ENCODE data around the gene KCNJ1. TPM values are rescaled to one million over a fixed set of nuclear protein-coding genes. Genes with fewer than 3 reads are reported as not detected.

Gene KCNJ1
- total RNA-seq, 1 donor, result not detected

GRCh38 chr11:128830290-128831173 lies 36.6 kb downstream of the KCNJ1 start:
- Histone ChIP-seq H3K4me2 (ENCODE audit: insufficient read depth, low read length) (peak overlapping the region; percentile 35), H2AFZ (ENCODE audit: low read length) (peak overlapping the region; percentile 7)

GRCh38 chr11:128828350-128828749 lies 38.7 kb downstream of the KCNJ1 start:
- H4K20me1 ChIP-seq (ENCODE audit: insufficient read depth, low read length), result no peaks in the 10 kb centered on the region
- H3K4me1 ChIP-seq (ENCODE audit: insufficient read depth, low read length), result peaks cover 10% of the 10 kb centered on the region
- no peak overlapping the region for H2AFZ ChIP-seq (ENCODE audit: low read length)
- H3K9me3 ChIP-seq (ENCODE audit: low read depth, low read length), result no peaks in the 10 kb centered on the region
- TF ChIP-seq CTCF (IDR thresholded peaks at IDR 0.05; ENCODE audit: extremely low read depth, low read depth, low read length), result no peak
- H3K36me3 ChIP-seq (ENCODE audit: insufficient read depth, low read length), result no peaks in the 10 kb centered on the region
- no peak overlapping the region for H3K4me3 ChIP-seq (ENCODE audit: insufficient read depth, low read length)
- no peak overlapping the region for H3K4me2 ChIP-seq (ENCODE audit: insufficient read depth, low read length)
- H3K79me2 ChIP-seq (ENCODE audit: insufficient read depth, low read length), result no peaks in the 10 kb centered on the region
- no peak overlapping the region for H3K27ac ChIP-seq (ENCODE audit: low read depth, low read length)
- peak; percentile 82 for DNase-seq (ENCODE audit: insufficient read length, low spot score, missing footprints)
- peaks cover 1% of the 10 kb centered on the region for H3K27me3 ChIP-seq (ENCODE audit: insufficient read depth, low read length)

More at GRCh38 chr11:128830290-128831173, 36.6 kb downstream of the KCNJ1 start:
- Histone ChIP-seq H3K27ac (ENCODE audit: low read depth, low read length) (peak overlapping the region; percentile 23), H3K79me2 (ENCODE audit: insufficient read depth, low read length) (no peaks in the 10 kb centered on the region), H3K9me3 (ENCODE audit: low read depth, low read length) (no peaks in the 10 kb centered on the region), H3K4me3 (ENCODE audit: insufficient read depth, low read length) (no peak overlapping the region), H3K4me1 (ENCODE audit: insufficient read depth, low read length) (peaks cover 10% of the 10 kb centered on the region), H3K36me3 (ENCODE audit: insufficient read depth, low read length) (no peaks in the 10 kb centered on the region), H4K20me1 (ENCODE audit: insufficient read depth, low read length) (no peaks in the 10 kb centered on the region), H3K27me3 (ENCODE audit: insufficient read depth, low read length) (peaks cover 4% of the 10 kb centered on the region)
- DNase-seq (ENCODE audit: insufficient read length, low spot score, missing footprints), result no peak
- TF ChIP-seq CTCF (IDR thresholded peaks at IDR 0.05; ENCODE audit: extremely low read depth, low read depth, low read length), result no peak

GRCh38 chr11:128827191-128827893 lies 39.8 kb downstream of the KCNJ1 start:
- peak; percentile 83 for DNase-seq (ENCODE audit: insufficient read length, low spot score, missing footprints)
- no peak overlapping the region for H3K4me2 ChIP-seq (ENCODE audit: insufficient read depth, low read length)
- H3K9me3 ChIP-seq (ENCODE audit: low read depth, low read length), result no peaks in the 10 kb centered on the region
- H3K79me2 ChIP-seq (ENCODE audit: insufficient read depth, low read length), result no peaks in the 10 kb centered on the region
- H3K4me3 ChIP-seq (ENCODE audit: insufficient read depth, low read length), result no peak overlapping the region
- no peaks in the 10 kb centered on the region for H4K20me1 ChIP-seq (ENCODE audit: insufficient read depth, low read length)
- H3K4me1 ChIP-seq (ENCODE audit: insufficient read depth, low read length), result peaks cover 10% of the 10 kb centered on the region
- no peak for TF ChIP-seq CTCF (IDR thresholded peaks at IDR 0.05; ENCODE audit: extremely low read depth, low read depth, low read length)
- H3K27me3 ChIP-seq (ENCODE audit: insufficient read depth, low read length), result no peaks in the 10 kb centered on the region
- no peak overlapping the region for H3K27ac ChIP-seq (ENCODE audit: low read depth, low read length)
- H2AFZ ChIP-seq (ENCODE audit: low read length), result peak overlapping the region; percentile 72
- H3K36me3 ChIP-seq (ENCODE audit: insufficient read depth, low read length), result no peaks in the 10 kb centered on the region
